GM18519 (cell line): ENCODE measurements around the gene MPHOSPH8.
"Not testable (repeated sequence)": the region's sequence is repeated elsewhere in the genome, so short reads cannot be mapped to it uniquely, and the experiment has no call there.

ENCODE experiments used
- ATAC-seq: cut with Tn5 transposase; IDR thresholded peaks from one replicate; pipeline ENCODE4 v1.9.1; 2021; ENCODE audit warnings: mild to moderate bottlenecking, moderate library complexity; ENCODE audit not compliant: unreplicated experiment, low FRiP score

MPHOSPH8 gene

DNA sequence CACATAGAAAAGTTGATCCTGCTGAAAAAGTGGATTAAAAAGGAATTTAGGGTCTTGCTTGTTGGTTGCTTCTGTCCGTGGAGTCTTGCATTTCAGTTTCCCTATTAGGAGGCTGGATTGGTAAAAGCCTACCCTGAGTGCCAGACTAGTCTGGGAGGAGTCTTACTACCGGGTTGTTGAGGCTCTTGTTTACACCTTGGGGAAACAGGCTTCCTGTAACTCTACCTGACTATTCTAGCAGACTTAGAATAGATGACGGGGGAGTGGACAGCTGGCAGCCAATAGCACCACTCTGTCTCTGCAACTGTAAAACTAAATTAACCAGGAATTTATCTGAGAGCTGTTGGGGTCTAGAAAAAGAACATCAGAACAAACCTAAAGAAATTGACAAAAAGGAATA, 11.3 kb upstream of the MPHOSPH8 start:
- ATAC-seq: no peak

DNA sequence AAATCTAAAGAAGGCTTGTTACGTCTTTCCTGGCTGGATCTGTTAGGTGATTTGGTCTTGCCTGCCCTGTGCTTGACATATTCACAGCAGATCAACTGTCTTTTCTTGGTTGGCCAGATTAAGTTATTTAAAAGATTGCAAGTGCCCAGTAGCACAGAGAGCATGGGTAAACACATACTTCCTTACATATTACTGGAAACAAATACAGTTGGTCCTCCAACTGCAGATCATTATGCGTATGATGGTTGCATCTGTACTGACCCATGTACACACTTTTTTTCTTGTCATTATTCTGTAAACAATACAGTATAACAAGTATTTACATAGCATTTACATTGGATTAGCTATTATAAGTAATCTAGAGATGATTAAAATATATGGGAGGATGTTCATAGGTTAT, 9.2 kb upstream of the MPHOSPH8 start:
- ATAC-seq: no peak

DNA sequence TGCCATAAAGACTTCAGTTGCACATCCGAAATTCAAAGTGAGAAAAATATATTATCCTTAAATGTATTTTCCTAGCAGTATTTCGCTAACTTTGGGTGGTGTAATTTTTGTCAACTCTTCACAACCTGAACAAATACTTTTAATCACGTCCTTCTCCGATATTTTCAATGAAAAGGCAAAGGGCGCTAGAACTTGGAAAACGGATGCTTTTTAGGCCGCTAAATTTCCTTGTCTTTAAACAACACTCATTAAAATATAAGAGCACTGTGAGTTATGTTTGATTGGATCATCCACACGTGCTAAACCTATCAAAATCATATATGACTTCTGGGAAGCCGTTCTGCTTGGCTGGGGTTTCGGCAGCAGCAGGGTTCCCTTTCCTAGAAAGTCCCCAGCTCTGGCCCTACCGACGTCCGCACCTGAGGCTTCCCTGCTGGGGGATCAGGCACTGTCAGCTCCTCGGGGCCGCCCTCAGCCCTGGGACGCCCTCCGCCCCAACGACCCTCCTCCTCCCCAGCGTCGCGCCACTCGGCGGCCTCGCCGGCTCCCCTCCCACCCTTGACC, 462 bp upstream of the MPHOSPH8 start:
- no peak for ATAC-seq

DNA sequence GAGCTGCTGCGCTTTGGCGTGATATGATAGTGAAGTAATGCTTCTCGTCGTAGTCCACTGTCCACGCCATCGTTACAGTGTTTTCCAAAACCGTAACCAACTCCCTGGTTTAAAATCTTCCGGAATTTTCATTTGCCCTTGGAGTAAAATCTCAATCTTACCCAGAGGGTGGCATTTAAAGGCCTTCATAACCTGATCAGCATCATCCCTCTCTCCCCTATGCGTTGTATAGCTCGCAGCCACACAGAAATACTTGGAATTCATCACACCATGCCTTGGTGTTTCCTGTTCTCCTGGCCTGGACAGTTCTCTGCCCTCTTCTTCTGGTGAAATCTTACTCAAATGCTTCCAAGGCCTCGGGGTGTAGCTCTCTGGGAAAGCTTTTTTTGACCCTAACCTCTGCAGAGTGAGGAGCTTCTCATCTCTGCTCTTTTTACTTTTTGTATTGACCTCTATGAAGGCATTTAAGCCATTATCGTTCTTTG, 839 bp downstream of the MPHOSPH8 start:
- no peak for ATAC-seq

DNA sequence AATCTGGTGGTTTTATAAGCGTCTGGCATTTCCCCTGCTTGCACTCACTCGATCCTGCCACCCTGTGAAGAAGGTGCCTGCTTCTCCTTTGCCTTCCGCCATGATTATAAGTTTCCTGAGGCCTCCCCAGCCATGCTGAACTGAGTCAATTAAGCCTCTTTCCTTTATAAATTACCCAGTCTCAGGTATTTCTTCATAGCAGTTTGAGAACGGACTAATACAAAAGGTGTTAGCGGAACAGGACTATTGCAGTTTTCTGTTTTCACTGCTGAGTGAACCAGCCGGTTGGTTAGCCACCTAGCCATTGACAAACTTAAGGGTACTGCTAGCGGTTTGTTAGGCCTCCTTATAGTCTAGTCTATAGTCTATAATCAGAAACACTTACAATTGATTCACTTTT, 2.5 kb downstream of the MPHOSPH8 start:
- not testable (repeated sequence) for ATAC-seq

DNA sequence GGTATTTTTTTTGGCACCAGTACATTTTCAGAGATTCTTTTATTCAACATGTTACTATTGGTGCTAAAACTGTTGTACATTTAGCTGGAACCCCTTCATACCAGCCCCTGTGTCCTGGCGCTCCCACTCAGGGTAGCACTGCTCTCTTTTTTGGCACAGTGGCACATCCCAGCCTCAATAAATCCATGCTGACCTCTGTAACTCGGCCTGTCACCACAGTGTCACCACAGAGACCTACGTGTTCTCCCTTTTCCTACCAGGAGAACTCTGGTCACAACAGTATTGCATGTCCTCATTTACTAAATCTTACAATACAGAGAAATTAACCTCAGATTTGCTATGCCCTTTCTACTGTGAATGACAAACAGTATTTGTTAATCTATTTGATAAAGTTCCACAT, 10.2 kb downstream of the MPHOSPH8 start:
- ATAC-seq: no peak

DNA sequence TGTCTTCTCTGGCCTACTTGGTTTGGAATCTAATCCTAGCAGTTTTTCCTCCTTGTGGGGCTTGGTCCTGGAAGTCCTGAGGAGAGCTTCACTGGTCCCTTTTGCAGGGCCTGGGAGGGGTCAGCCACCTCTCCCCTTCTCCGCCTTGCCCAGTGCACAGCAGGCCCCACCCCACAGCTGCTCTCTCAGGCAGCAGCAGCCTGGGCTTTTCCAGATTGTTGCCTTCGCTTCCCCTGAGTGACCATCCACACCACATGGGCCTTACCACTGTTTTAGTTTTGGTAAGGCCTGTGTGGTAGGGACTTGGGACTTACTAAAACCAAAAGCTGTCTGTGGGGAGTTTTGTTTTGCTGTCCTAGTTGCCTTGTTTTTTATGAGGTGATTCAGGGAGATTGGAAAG, 11.5 kb downstream of the MPHOSPH8 start:
- ATAC-seq: no peak

DNA sequence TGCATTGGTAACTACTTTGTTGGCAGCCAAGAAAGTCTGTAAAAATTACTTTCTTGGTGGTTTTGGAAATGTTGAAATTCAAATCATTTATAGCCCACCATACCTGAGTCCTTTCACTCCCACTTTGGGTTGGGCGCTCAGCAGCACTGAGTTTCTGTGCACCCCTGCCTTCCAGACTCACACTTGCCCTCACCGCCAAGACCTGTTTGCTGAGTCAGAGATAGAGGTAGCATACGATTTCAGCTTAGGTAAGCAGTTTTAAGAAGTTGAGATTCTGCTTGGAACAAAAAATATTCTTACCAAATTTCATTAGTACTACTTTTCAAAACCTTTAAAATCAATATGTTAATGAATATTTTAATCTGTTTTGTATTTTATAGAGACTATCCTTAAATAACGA, 12.6 kb downstream of the MPHOSPH8 start:
- ATAC-seq: no peak

DNA sequence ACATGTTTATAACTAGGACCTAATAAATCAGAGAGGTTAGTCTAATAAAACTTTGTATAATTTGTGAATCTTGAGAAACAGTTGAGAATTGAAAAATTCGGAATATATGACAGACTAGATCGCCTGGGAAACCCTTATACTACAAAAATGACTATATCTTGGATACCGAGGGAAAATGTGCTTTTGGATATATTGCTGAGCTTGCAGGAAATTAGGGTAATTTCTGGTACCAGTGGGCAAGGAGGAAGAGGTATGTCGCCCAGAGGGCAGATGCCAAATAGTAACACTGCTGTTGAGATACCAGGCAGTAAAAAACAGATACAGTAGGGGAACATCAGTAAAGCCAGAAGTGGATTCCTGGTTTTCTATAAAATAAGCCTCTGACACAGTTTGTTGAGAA, 17.3 kb downstream of the MPHOSPH8 start:
- no peak for ATAC-seq

DNA sequence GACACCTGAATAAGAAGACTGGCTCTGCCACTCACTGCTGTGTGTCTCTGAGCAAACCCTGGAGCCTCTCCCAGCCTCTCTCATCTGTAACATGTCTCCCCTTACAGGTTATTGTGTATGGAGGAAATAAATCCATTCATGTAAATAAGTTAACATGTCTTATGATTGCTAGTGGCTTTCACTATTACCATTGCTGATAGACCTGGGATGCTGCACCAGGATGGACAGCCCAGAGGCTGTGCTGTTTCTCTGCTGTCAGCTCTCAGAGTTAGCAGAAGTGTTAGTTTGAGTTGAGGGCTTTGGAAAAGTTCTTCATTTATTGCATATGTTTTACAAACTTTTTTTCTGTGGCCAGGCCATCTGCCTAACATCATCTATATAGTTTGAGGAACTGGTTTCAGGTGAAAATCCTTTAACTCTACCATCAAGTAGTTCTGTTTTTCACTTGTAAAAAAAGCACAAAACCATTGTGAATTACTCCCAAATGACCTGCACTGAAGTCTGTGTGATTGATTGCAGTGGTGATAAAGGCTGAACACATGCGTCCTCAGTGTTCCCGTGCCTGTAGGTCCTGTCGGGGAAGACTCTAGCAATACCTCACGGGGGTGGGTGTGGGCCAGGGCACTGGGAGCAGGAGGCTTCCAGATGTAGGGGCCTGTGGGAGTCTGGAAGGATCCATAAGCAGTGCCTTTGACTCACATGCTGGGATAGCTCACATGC, 24.6 kb downstream of the MPHOSPH8 start:
- no peak for ATAC-seq

DNA sequence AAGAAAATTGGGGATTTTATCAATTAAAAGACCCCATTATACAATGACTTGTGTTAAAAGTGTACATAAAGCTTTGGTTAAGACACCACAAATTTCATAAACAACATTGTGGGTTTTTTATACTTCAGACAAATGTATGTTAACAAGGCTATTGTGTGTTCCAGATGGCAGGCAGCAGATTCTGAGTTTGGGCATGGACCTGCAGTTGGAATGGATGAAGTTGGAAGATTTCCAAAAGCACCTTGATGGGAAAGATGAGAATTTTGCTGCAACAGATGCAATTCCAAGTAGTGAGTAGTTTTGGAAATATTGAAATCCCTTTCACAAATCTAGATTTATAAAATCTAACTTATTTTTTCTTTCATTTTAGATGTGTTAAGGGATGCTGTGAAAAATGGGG, 25.4 kb downstream of the MPHOSPH8 start:
- ATAC-seq: no peak

DNA sequence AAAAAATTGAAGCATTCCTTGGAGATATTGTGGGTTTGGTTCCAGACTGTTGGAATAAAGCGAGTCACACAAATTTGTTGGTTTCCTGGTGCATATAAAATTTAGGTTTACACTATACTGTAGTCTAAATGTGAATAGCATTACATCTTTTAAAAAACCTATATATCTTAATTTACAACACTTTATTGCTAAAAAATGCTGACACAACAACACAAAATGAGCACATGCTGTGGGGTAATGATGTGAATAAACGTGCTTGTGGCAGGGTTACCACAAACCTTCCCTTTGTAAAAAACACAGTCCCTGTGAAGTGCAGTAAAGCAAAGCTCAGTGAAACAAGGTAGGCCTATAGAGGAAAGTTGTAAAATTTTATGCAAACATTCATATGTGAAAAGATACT, 27.7 kb downstream of the MPHOSPH8 start:
- no peak for ATAC-seq

DNA sequence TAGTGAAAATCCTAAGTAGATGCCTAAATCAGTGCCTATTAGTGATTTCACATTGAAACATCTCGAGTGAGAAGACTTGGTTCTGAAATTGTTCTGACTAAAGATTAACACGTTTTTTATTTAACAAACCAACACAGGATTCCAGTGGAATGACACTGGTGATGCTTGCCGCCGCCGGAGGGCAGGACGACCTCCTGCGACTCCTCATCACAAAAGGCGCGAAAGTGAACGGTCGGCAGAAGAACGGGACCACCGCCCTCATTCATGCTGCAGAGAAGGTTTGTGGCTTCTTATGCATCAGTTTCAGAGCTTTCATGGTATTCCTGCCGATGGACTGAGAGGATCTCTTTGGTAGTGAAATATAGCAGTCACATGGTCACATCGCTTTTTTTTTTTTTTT, 28.1 kb downstream of the MPHOSPH8 start:
- no peak for ATAC-seq

DNA sequence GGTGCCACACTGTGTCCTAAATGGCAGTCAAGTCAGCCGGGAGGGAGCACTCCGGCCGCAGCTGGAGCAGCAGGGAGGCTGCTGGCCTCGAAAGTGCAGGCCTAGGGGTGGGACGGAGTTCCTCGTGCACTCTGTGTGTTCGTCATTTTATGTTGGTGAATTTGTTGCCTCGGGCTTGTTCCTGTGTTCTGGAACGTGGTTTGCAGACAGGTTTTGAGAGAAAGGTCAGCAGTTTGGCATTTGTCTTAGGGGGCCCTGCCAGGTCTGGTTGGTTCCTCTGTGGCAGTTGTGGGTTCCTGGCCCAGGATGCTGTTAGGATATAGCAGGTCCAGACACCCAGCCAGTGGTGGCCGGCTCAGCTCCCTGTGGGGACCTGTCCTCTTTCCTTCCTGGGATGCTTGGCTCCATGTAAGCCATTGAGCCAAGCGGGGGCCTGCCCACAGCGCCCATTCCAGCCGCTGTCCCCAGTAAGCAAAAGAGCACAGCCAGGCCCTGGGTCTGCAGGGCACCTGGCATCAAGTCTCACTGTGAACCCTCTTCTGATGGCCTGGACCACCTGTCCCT, 30.0 kb downstream of the MPHOSPH8 start:
- ATAC-seq: no peak

DNA sequence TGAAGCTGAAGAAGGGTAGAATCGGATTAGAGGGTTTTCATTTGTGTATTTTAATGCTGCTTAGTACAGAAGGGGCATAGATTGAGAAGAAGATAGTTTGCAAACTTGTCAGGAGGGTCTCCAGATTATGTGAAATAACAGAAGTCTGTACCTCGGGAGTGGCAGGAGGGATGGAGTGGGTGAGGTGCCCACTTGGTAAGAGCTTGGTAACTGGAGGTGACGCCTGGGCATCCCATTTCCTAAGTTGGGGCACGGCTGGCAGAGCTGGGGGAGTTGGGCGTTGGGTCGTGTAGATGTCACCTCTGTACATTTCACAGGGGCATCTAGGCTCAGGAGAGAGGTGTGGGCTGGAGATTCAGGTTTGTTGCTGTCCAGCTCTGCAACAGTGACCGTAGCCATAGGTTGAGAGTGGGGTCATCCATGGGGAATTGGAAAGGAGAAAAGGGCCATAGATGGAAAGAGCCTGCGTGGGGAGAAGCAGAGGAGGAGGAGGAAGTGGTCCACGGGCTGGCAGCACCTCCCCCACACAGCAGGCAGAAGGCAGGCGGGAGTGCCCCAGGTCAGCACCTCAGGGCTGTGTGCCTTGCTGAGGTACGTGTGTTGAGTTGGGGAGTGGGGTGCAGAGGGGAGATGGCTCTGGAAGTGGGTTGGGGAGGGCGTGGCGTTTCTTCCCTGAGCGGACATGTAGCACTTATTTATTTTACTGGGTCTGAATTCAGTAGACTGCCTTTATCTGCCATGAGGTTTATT, 31.2 kb downstream of the MPHOSPH8 start:
- ATAC-seq: no peak

DNA sequence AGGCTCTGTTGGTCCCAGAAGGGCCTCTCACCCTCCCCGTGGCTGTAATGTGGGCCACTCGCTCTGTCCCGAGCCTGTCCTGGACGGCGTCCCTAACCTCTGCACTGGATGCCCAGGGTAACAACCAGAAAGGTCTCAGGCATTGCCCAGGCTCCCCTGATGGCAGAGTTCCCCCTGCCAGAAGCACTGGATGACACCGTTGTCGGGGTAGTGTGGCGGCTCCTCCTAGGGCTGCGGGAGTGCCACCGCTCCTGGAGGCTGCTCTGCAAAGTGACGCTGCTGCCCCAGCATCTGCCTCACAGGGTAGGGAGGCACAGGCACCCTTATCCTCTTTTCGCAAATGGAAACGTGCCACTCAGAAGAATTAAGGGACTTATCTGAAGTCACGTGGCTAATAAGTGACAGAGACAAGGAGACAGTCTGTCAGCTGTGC, 32.0 kb downstream of the MPHOSPH8 start:
- no peak for ATAC-seq

DNA sequence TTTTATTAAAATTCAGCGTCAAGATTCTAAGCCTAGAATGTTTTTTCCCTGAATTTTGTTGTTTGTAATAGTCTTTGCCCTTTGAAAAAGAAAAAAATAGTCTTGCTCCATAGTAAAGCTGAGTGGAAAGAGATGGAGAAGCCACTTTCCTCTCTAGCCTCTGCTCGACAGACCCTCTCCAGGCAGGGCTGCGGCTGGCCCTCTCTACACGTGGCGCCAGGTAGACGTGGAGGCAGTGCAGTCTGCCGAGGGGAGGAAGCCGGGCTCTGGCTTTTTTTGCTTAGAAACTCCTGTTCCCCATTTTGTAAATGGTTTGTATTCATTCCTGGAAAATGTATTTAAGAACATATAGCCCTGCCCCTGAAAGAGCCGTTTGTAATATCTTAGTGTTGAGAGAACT, 35.3 kb downstream of the MPHOSPH8 start:
- ATAC-seq: no peak

DNA sequence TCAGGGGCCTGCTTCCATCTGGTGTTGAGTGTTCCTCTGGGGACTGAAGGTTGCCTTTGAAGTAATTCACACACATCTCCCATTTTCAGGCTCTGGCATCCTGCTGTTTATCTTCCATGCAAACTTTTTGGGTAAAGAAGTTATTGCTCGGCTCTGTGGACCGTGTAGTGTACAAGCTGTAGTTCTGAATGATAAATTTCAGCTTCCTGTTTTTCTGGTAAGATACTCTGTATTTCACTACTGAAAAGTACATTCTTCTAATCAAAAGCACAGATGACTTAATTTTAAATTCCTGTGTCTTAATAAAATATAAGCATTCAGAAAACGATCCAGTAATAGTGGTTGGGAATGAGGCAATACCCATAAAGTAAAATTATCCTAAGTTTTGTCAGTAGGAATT, 36.7 kb downstream of the MPHOSPH8 start:
- ATAC-seq: no peak

DNA sequence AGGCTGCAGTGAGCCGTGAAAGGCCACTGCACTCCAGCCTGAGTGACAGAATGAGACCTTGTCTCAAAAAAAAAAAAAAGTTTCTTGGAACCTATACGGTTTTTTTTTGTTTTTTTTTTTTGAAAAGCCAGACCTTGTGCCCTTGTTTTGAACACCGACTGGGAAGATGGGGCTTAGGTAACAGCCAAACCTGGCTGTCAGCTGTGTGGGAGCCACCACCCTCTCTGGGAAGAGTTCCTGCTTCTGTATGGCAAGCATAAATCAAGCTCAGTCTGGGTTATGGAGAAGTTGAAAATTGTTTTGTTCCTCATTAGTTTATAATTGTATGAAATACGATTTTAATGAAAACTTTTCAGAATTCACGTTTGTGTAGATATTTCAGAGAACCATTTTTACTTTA, 39.5 kb downstream of the MPHOSPH8 start:
- ATAC-seq: no peak

DNA sequence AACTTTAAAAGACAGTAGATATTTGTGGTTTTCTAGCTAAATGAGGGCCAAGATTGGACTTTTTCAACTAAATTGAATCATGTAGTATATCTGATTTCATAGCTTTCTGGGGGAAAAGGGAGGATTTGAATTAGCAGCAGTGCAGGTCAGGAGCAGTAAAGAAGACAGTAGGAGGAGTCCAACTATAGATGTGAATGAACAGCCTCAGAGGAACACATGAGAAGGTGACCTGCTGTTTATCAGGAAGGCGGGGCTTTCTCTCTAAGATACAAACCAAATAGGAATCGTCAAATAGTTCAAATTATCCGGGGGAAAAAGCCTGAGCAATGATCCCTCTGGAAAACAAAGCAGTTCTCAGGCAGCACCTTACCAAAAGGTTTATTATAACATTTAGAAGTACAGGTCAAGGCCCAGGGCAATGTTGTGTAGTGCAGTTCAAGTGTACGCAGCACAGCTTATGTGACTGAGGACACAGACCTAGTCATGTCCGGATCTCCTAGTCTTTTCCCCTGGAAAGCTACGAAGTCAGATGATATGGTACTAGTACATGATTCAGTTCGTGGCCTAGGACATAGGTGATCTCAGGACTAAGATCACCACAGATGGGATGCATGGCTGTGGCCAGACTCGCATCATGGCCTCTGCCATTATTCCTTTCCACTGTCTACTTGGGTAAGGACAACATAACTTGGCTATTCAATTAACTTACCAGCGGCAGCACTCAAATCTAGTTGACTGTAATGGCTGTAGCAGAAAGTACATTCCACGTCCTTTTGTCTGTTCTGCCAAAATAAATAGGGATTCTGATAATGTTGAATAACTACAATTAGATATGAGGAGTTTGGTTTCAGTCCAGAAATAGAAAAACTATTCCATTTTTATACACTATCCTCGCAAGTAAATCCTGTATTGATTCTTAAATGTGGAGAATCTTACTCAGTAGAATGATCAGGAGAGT, 40.3 kb downstream of the MPHOSPH8 start:
- no peak for ATAC-seq
